ENCODE data around the gene SH3BGR.
"Not testable (repeated sequence)": the region's sequence is repeated elsewhere in the genome, so short reads cannot be mapped to it uniquely, and the experiment has no call there.

SH3BGR gene

GRCh38 chr21:39531840-39532239 lies 80.1 kb downstream of the SH3BGR start:
- H3K36me3 Mint-ChIP-seq = no peaks in the 10 kb centered on the region
- ATAC-seq (ENCODE audit: low read depth) (no peak), DNase-seq (ENCODE audit: low spot score in 2 of 2) (no peak)
- no peak overlapping the region for H3K4me3 Mint-ChIP-seq
- peaks cover 6% of the 10 kb centered on the region for H3K27me3 Mint-ChIP-seq
- H3K4me1 Mint-ChIP-seq = no peaks in the 10 kb centered on the region
- no peaks in the 10 kb centered on the region for H3K9me3 Mint-ChIP-seq
- no peak overlapping the region for H3K27ac Mint-ChIP-seq

GRCh38 chr21:39533545-39534380 lies 82.0 kb downstream of the SH3BGR start:
- Mint-ChIP-seq H3K9me3 (no peaks in the 10 kb centered on the region), H3K4me3 (no peak overlapping the region), H3K27ac (no peak overlapping the region), H3K27me3 (peaks cover 5% of the 10 kb centered on the region), H3K36me3 (no peaks in the 10 kb centered on the region), H3K4me1 (no peaks in the 10 kb centered on the region)
- DNase-seq (ENCODE audit: low spot score in 2 of 2) (no peak), ATAC-seq (ENCODE audit: low read depth) (no peak)

GRCh38 chr21:39535646-39536437 lies 84.1 kb downstream of the SH3BGR start:
- H3K9me3 Mint-ChIP-seq = no peaks in the 10 kb centered on the region
- H3K36me3 Mint-ChIP-seq = no peaks in the 10 kb centered on the region
- DNase-seq (ENCODE audit: low spot score in 2 of 2) (no peak), ATAC-seq (ENCODE audit: low read depth) (no peak)
- H3K27me3 Mint-ChIP-seq = peaks cover 6% of the 10 kb centered on the region
- H3K27ac Mint-ChIP-seq = no peak overlapping the region
- no peaks in the 10 kb centered on the region for H3K4me1 Mint-ChIP-seq
- no peak overlapping the region for H3K4me3 Mint-ChIP-seq

- H3K27me3 Mint-ChIP-seq = peaks cover 6% of the 10 kb centered on the region
- H3K4me3 Mint-ChIP-seq = no peak overlapping the region
- no peaks in the 10 kb centered on the region for H3K4me1 Mint-ChIP-seq
- no peak overlapping the region for H3K27ac Mint-ChIP-seq
- no peaks in the 10 kb centered on the region for H3K36me3 Mint-ChIP-seq
- DNase-seq (ENCODE audit: low spot score in 2 of 2) (no peak), ATAC-seq (ENCODE audit: low read depth) (no peak)
- H3K9me3 Mint-ChIP-seq = no peaks in the 10 kb centered on the region
These were observed 85.1 kb downstream of the SH3BGR start for GRCh38 chr21:39536835-39537234.

GRCh38 chr21:39537571-39537970 lies 85.8 kb downstream of the SH3BGR start:
- ATAC-seq (ENCODE audit: low read depth) = no peak
- Mint-ChIP-seq H3K27me3 (peaks cover 6% of the 10 kb centered on the region), H3K27ac (no peak overlapping the region), H3K36me3 (no peaks in the 10 kb centered on the region), H3K4me3 (no peak overlapping the region), H3K9me3 (no peaks in the 10 kb centered on the region), H3K4me1 (no peaks in the 10 kb centered on the region)
- DNase-seq (ENCODE audit: low spot score in 2 of 2) = no peak

GRCh38 chr21:39538453-39539042 lies 86.8 kb downstream of the SH3BGR start:
- H3K4me3 Mint-ChIP-seq = no peak overlapping the region
- DNase-seq (ENCODE audit: low spot score in 2 of 2) (no peak), ATAC-seq (ENCODE audit: low read depth) (no peak)
- no peaks in the 10 kb centered on the region for H3K36me3 Mint-ChIP-seq
- H3K4me1 Mint-ChIP-seq = no peaks in the 10 kb centered on the region
- H3K27ac Mint-ChIP-seq = no peak overlapping the region
- H3K27me3 Mint-ChIP-seq = peaks cover 6% of the 10 kb centered on the region
- no peaks in the 10 kb centered on the region for H3K9me3 Mint-ChIP-seq

- H3K4me3 Mint-ChIP-seq; H3K36me3 Mint-ChIP-seq; ATAC-seq (ENCODE audit: low read depth); DNase-seq (ENCODE audit: low spot score in 2 of 2); H3K4me1 Mint-ChIP-seq; H3K9me3 Mint-ChIP-seq; H3K27me3 Mint-ChIP-seq; H3K27ac Mint-ChIP-seq: not testable (repeated sequence)
These were observed 88.6 kb downstream of the SH3BGR start for GRCh38 chr21:39540367-39540766.

- Mint-ChIP-seq H3K27ac (no peak overlapping the region), H3K4me3 (no peak overlapping the region), H3K4me1 (no peaks in the 10 kb centered on the region), H3K27me3 (peaks cover 5% of the 10 kb centered on the region), H3K9me3 (peaks cover 2% of the 10 kb centered on the region), H3K36me3 (no peaks in the 10 kb centered on the region)
- DNase-seq (ENCODE audit: low spot score in 2 of 2) (no peak), ATAC-seq (ENCODE audit: low read depth) (no peak)
These were observed 91.0 kb downstream of the SH3BGR start for GRCh38 chr21:39542736-39543135.

- peaks cover 4% of the 10 kb centered on the region for H3K27me3 Mint-ChIP-seq
- no peak overlapping the region for H3K4me3 Mint-ChIP-seq
These were observed 94.8 kb downstream of the SH3BGR start for GRCh38 chr21:39546522-39546921.

GRCh38 chr21:39552856-39553255 lies 101.1 kb downstream of the SH3BGR start:
- H3K4me3 Mint-ChIP-seq = no peak overlapping the region
- no peak overlapping the region for H3K27ac Mint-ChIP-seq
- ATAC-seq (ENCODE audit: low read depth) (no peak), DNase-seq (ENCODE audit: low spot score in 2 of 2) (no peak)
- peaks cover 7% of the 10 kb centered on the region for H3K9me3 Mint-ChIP-seq
- H3K4me1 Mint-ChIP-seq = peaks cover 2% of the 10 kb centered on the region
- peaks cover 5% of the 10 kb centered on the region for H3K27me3 Mint-ChIP-seq
- no peaks in the 10 kb centered on the region for H3K36me3 Mint-ChIP-seq

More at GRCh38 chr21:39546522-39546921, 94.8 kb downstream of the SH3BGR start:
- Mint-ChIP-seq H3K4me1 (peaks cover 2% of the 10 kb centered on the region), H3K9me3 (peaks cover 4% of the 10 kb centered on the region), H3K36me3 (no peaks in the 10 kb centered on the region), H3K27ac (no peak overlapping the region)
- ATAC-seq (ENCODE audit: low read depth) (no peak), DNase-seq (ENCODE audit: low spot score in 2 of 2) (no peak)

- DNase-seq (ENCODE audit: low spot score in 2 of 2) (no peak), ATAC-seq (ENCODE audit: low read depth) (no peak)
- H3K9me3 Mint-ChIP-seq = peaks cover 4% of the 10 kb centered on the region
- H3K4me1 Mint-ChIP-seq = peaks cover 2% of the 10 kb centered on the region
- no peak overlapping the region for H3K4me3 Mint-ChIP-seq
- no peaks in the 10 kb centered on the region for H3K36me3 Mint-ChIP-seq
- peaks cover 6% of the 10 kb centered on the region for H3K27me3 Mint-ChIP-seq
- H3K27ac Mint-ChIP-seq = no peak overlapping the region
These were observed 101.6 kb downstream of the SH3BGR start for GRCh38 chr21:39553331-39553730.

- no peaks in the 10 kb centered on the region for H3K4me1 Mint-ChIP-seq
- DNase-seq (ENCODE audit: low spot score in 2 of 2) (no peak), ATAC-seq (ENCODE audit: low read depth) (no peak)
- H3K36me3 Mint-ChIP-seq = no peaks in the 10 kb centered on the region
- peaks cover 4% of the 10 kb centered on the region for H3K27me3 Mint-ChIP-seq
- H3K27ac Mint-ChIP-seq = no peak overlapping the region
- peaks cover 5% of the 10 kb centered on the region for H3K9me3 Mint-ChIP-seq
- H3K4me3 Mint-ChIP-seq = no peak overlapping the region
These were observed 104.3 kb downstream of the SH3BGR start for GRCh38 chr21:39555911-39556590.

GRCh38 chr21:39559511-39559910 lies 107.7 kb downstream of the SH3BGR start:
- no peak for ATAC-seq (ENCODE audit: low read depth)
- H3K27me3 Mint-ChIP-seq = peaks cover 5% of the 10 kb centered on the region
- no peak overlapping the region for H3K27ac Mint-ChIP-seq
- no peaks in the 10 kb centered on the region for H3K4me1 Mint-ChIP-seq
- no peaks in the 10 kb centered on the region for H3K36me3 Mint-ChIP-seq
- H3K9me3 Mint-ChIP-seq = peaks cover 1% of the 10 kb centered on the region
- H3K4me3 Mint-ChIP-seq = no peak overlapping the region
- DNase-seq (ENCODE audit: low spot score in 2 of 2) = no peak

- Mint-ChIP-seq H3K36me3 (no peaks in the 10 kb centered on the region), H3K9me3 (peaks cover 1% of the 10 kb centered on the region), H3K4me3 (no peak overlapping the region), H3K27ac (no peak overlapping the region), H3K4me1 (no peaks in the 10 kb centered on the region), H3K27me3 (peaks cover 5% of the 10 kb centered on the region)
- no peak for ATAC-seq (ENCODE audit: low read depth)
- DNase-seq (ENCODE audit: low spot score in 2 of 2) = no peak
These were observed 109.4 kb downstream of the SH3BGR start for GRCh38 chr21:39561140-39561539.
